Measurements from ENCODE around the gene GRID1. TPM values are rescaled to one million over a fixed set of nuclear protein-coding genes. Genes with fewer than 3 reads are reported as not detected.

The GRID1 gene
- polyA plus RNA-seq, 1 of the 3 experiments (the other 2 are of a cell fraction) = 0.13 TPM

- WGBS (ENCODE audit: low lambda C conversion rate) = 46% methylated on average over 2 of the region's 7 CpGs
- Histone ChIP-seq H3K9me3 (no peaks in the 10 kb centered on the region), H3K9ac (no peak overlapping the region), H3K79me2 (ENCODE audit: insufficient read depth) (no peaks in the 10 kb centered on the region), H4K20me1 (ENCODE audit: insufficient read depth) (no peaks in the 10 kb centered on the region), H2AFZ (ENCODE audit: low read depth) (no peak overlapping the region), H3K27ac (ENCODE audit: low read depth in 2 of 2, low read length in 1 of 2) (no peak overlapping the region), H3K4me2 (no peak overlapping the region), H3K36me3 (replicated peaks in 1 of 2; ENCODE audit: control insufficient read depth in 1 of 2, insufficient read depth in 2 of 2, low read length in 1 of 2) (no peaks in the 10 kb centered on the region), H3K27me3 (ENCODE audit: insufficient read depth) (no peaks in the 10 kb centered on the region), H3K9me2 (no peaks in the 10 kb centered on the region), H3K4me1 (ENCODE audit: control insufficient read depth in 1 of 2, insufficient read depth in 2 of 2, low read depth in 1 of 2, low read length in 1 of 2) (peaks cover 0 to 69% of the 10 kb centered on the region in 2 experiments; a peak in 2 of 4 replicates), H3F3A (replicated peaks; ENCODE audit: insufficient read depth) (no peaks in the 10 kb centered on the region), H3K4me3 (ENCODE audit: low read depth in 2 of 2, low read length in 1 of 2) (no peak overlapping the region)
- ChIA-PET POLR2A (no interaction called here), CTCF (interaction anchor here (1.0 to 13.2 kb wide), 6 partner anchors 18 to 743 kb away, joined by 3 to 191 read pairs (median 4); partner anchors contain the start of gene GRID1)
- TF ChIP-seq MEF2A (IDR thresholded peaks at IDR 0.05; ENCODE audit: borderline replicate concordance, low read depth) (no peak), RFX5 (IDR thresholded peaks at IDR 0.05; ENCODE audit: low read length) (no peak), EP300 (IDR thresholded peaks at IDR 0.05; ENCODE audit: borderline replicate concordance in 1 of 2, low read depth in 1 of 2, low read length in 1 of 2) (no peak)
- DNase-seq = no peak
Measured at GRCh38 chr10:86343761-86344160, 22.8 kb downstream of the GRID1 start.

- Histone ChIP-seq H3K4me3 (ENCODE audit: low read depth in 2 of 2, low read length in 1 of 2) (no peak overlapping the region), H3K27ac (ENCODE audit: low read depth in 2 of 2, low read length in 1 of 2) (no peak overlapping the region), H3K9me2 (no peaks in the 10 kb centered on the region), H3K36me3 (replicated peaks in 1 of 2; ENCODE audit: control insufficient read depth in 1 of 2, insufficient read depth in 2 of 2, low read length in 1 of 2) (no peaks in the 10 kb centered on the region), H2AFZ (ENCODE audit: low read depth) (no peak overlapping the region), H3K4me1 (ENCODE audit: control insufficient read depth in 1 of 2, insufficient read depth in 2 of 2, low read depth in 1 of 2, low read length in 1 of 2) (peaks cover 0 to 55% of the 10 kb centered on the region in 2 experiments; a peak in 2 of 4 replicates), H3K27me3 (ENCODE audit: insufficient read depth) (no peaks in the 10 kb centered on the region), H3F3A (replicated peaks; ENCODE audit: insufficient read depth) (no peaks in the 10 kb centered on the region), H3K79me2 (ENCODE audit: insufficient read depth) (no peaks in the 10 kb centered on the region), H3K4me2 (no peak overlapping the region), H4K20me1 (ENCODE audit: insufficient read depth) (no peaks in the 10 kb centered on the region), H3K9ac (no peak overlapping the region), H3K9me3 (no peaks in the 10 kb centered on the region)
- no peak for TF ChIP-seq CHD2 (IDR thresholded peaks at IDR 0.05; ENCODE audit: low read length, partially characterized antibody)
- TF ChIP-seq GATA2 (CRISPR knock-in tag; IDR thresholded peaks at IDR 0.05) = 0 out of 2 replicates have a peak, but pooled peaks have one; percentile 16
- no peak for TF ChIP-seq GABPA (IDR thresholded peaks at IDR 0.05; ENCODE audit: low read depth)
- WGBS (ENCODE audit: low lambda C conversion rate) = 36% methylated on average over 10 of the region's 11 CpGs
- POLR2A ChIA-PET = no interaction called here
- CTCF ChIA-PET = interaction anchor here (1.1 to 13.2 kb wide), 6 partner anchors 9 to 242 kb away, joined by 3 to 191 read pairs (median 3); partner anchors contain the start of gene GRID1
- DNase-seq = no peak
Measured at GRCh38 chr10:86342111-86342863, 24.3 kb downstream of the GRID1 start.

DNA sequence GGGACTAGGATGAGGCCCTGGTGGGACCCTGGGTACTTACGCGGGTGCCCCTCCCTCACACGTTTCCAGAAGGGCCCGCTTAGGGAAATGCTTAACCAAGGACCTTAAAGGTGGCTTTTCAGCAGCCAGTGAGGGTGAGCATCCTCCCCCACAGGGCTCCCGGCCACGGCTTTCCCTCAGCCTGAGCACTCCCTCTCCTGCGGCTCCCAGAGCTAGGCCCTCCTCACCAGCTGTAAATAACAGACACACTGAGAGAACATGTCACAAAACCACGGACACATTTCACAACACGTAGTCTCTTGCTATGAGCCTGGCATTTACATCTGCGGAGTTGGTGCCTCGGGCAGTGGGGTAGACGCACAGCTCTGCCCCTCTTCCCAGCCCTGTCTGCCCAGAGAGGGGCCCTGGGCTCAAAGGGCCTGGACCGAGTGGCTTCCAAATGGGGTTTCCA, 25.2 kb downstream of the GRID1 start:
- no peaks in the 10 kb centered on the region for H3K9me3 ChIP-seq
- no peak overlapping the region for H3K4me2 ChIP-seq
- H3K9me2 ChIP-seq = no peaks in the 10 kb centered on the region
- no peaks in the 10 kb centered on the region for H3K36me3 ChIP-seq (replicated peaks in 1 of 2; ENCODE audit: control insufficient read depth in 1 of 2, insufficient read depth in 2 of 2, low read length in 1 of 2)
- ChIA-PET POLR2A (no interaction called here), CTCF (interaction anchor here (1.1 to 13.2 kb wide), 5 partner anchors 10 to 31 kb away, joined by 3 to 191 read pairs (median 3); partner anchors contain the start of gene GRID1)
- H3K27me3 ChIP-seq (ENCODE audit: insufficient read depth) = no peaks in the 10 kb centered on the region
- no peak overlapping the region for H3K9ac ChIP-seq
- H3F3A ChIP-seq (replicated peaks; ENCODE audit: insufficient read depth) = no peaks in the 10 kb centered on the region
- WGBS (ENCODE audit: low lambda C conversion rate) = 41% methylated on average over 8 of the region's 13 CpGs
- H3K4me3 ChIP-seq (ENCODE audit: low read depth in 2 of 2, low read length in 1 of 2) = no peak overlapping the region
- DNase-seq = peak; percentile 53
- H3K79me2 ChIP-seq (ENCODE audit: insufficient read depth) = no peaks in the 10 kb centered on the region
- peaks cover 0 to 46% of the 10 kb centered on the region in 2 experiments; a peak in 2 of 4 replicates for H3K4me1 ChIP-seq (ENCODE audit: control insufficient read depth in 1 of 2, insufficient read depth in 2 of 2, low read depth in 1 of 2, low read length in 1 of 2)
- peak overlapping the region in 1 of 2 experiments; percentile 14; a peak in 1 of 4 replicates for H3K27ac ChIP-seq (ENCODE audit: low read depth in 2 of 2, low read length in 1 of 2)
- no peak overlapping the region for H2AFZ ChIP-seq (ENCODE audit: low read depth)
- H4K20me1 ChIP-seq (ENCODE audit: insufficient read depth) = no peaks in the 10 kb centered on the region
- TF ChIP-seq NFIC (IDR thresholded peaks at IDR 0.05; ENCODE audit: borderline replicate concordance) (no peak), GABPA (IDR thresholded peaks at IDR 0.05; ENCODE audit: low read depth) (no peak), TAF1 (IDR thresholded peaks at IDR 0.05; ENCODE audit: borderline replicate concordance, low read depth, low read length) (no peak), MEF2A (IDR thresholded peaks at IDR 0.05; ENCODE audit: borderline replicate concordance, low read depth) (no peak), RAD21 (IDR thresholded peaks at IDR 0.05; ENCODE audit: low read length) (no peak), SIN3A (IDR thresholded peaks at IDR 0.05; ENCODE audit: borderline replicate concordance, low read depth, low read length) (no peak)
